IMR-90 (cell line): Measurements from ENCODE around the gene TM4SF20. TPM values are rescaled to one million over a fixed set of nuclear protein-coding genes. Genes with fewer than 3 reads are reported as not detected.

ENCODE experiments used
- ATAC-seq: fragments of 200-7000 bp; cut with Tn5 transposase; 2 replicates; pipeline ENCODE4 v1.9.1; 2020; ENCODE audit warnings: low read depth, mild to moderate bottlenecking, moderate library complexity
- BruUV-seq: library from RNA; stranded (reverse); fragments of 400-500 nt; replicated peaks from 2 replicates; lab custom pipeline; 2021; lab: Mats Ljungman, UMichigan
- CTCF ChIA-PET: fragments of 300-600 bp; formaldehyde crosslinking; extraction: SDS; loops from one replicate; lab custom pipeline; 2021; ENCODE audit warnings: antibody characterized with exemption; lab: Yijun Ruan, JAX
- POLR2A ChIA-PET: fragments of 300-600 bp; sonication (Branson Sonifier 250); formaldehyde crosslinking; loops from one replicate; lab custom pipeline; 2022; ENCODE audit warnings: antibody characterized with exemption; ENCODE audit not compliant: unreplicated experiment; lab: Charles Lee
- DNase-seq: peaks from one replicate; pipeline ENCODE4 v3.0.0; 2013
- H2AFZ ChIP-seq: replicated peaks from 2 replicates; pipeline ENCODE3; 2013; ENCODE audit warnings: low read length, mild to moderate bottlenecking; ENCODE audit not compliant: poor library complexity
- H2AK5ac ChIP-seq: 2 replicates; pipeline ENCODE4 v1.6.1; 2013; ENCODE audit warnings: low read depth, low read length, inconsistent platforms
- H2AK9ac ChIP-seq: replicated peaks from 2 replicates; pipeline ENCODE3; 2013; ENCODE audit warnings: mild to moderate bottlenecking, low read depth, low read length, moderate library complexity; ENCODE audit not compliant: poor library complexity
- H2BK120ac ChIP-seq: 2 replicates; pipeline ENCODE4 v1.6.1; 2013; ENCODE audit warnings: low read depth, low read length, inconsistent platforms
- H2BK15ac ChIP-seq: 3 replicates; pipeline ENCODE4 v1.6.1; 2013; ENCODE audit warnings: low read depth, low read length, inconsistent platforms
- H2BK20ac ChIP-seq: 2 replicates; pipeline ENCODE4 v1.6.1; 2013; ENCODE audit warnings: low read depth, mild to moderate bottlenecking, inconsistent platforms, low read length, moderate library complexity
- H2BK5ac ChIP-seq: 2 replicates; pipeline ENCODE4 v1.6.1; 2013; ENCODE audit warnings: mild to moderate bottlenecking, low read depth, low read length, inconsistent platforms; ENCODE audit not compliant: poor library complexity, severe bottlenecking
- H3K14ac ChIP-seq: replicated peaks from 2 replicates; pipeline ENCODE4 v1.6.1; 2013; ENCODE audit warnings: low read depth, low read length, inconsistent platforms
- H3K18ac ChIP-seq: 2 replicates; pipeline ENCODE4 v1.6.1; 2013; ENCODE audit warnings: low read depth, low read length, control low read depth
- H3K23ac ChIP-seq: 2 replicates; pipeline ENCODE4 v1.6.1; 2013; ENCODE audit warnings: low read depth, low read length, inconsistent platforms
- H3K27ac ChIP-seq: 2 replicates; pipeline ENCODE4 v1.5.1; 2013; ENCODE audit warnings: mild to moderate bottlenecking, control low read depth, low read length; ENCODE audit not compliant: insufficient read depth
- H3K27me3 ChIP-seq: 2 replicates; pipeline ENCODE4 v1.6.1; 2013; ENCODE audit warnings: low read length; ENCODE audit not compliant: control insufficient read depth, insufficient read depth
- H3K36me3 ChIP-seq: 2 replicates; pipeline ENCODE4 v1.6.1; 2013; ENCODE audit warnings: low read length, mixed read lengths; ENCODE audit not compliant: control insufficient read depth, insufficient read depth
- H3K4ac ChIP-seq: 2 replicates; pipeline ENCODE4 v1.6.1; 2013; ENCODE audit warnings: low read depth, low read length, inconsistent platforms
- H3K4me1 ChIP-seq: 2 replicates; pipeline ENCODE4 v1.6.1; 2013; ENCODE audit warnings: low read length, mixed read lengths; ENCODE audit not compliant: control insufficient read depth, insufficient read depth
- H3K4me2 ChIP-seq: 2 replicates; pipeline ENCODE4 v1.6.1; 2013; ENCODE audit warnings: low read depth, mild to moderate bottlenecking, control low read depth, low read length, moderate library complexity
- H3K4me3 ChIP-seq: 2 replicates; pipeline ENCODE4 v1.5.1; 2013; ENCODE audit warnings: low read depth, mild to moderate bottlenecking, control low read depth, low read length, moderate library complexity; ENCODE audit not compliant: insufficient read depth
- H3K56ac ChIP-seq: 2 replicates; pipeline ENCODE4 v1.6.1; 2013; ENCODE audit warnings: low read length, inconsistent platforms; ENCODE audit not compliant: insufficient read depth; ENCODE audit errors: extremely low read depth
- H3K79me1 ChIP-seq, 2 experiments: 2 replicates each; pipeline ENCODE4 v1.6.1; 2013; ENCODE audit warnings: low read length in 2 of 2, inconsistent platforms in 1 of 2, low read depth in 1 of 2
- H3K9ac ChIP-seq: 2 replicates; pipeline ENCODE4 v1.6.1; 2013; ENCODE audit warnings: low read depth, low read length, control low read depth
- H3K9me1 ChIP-seq: 2 replicates; pipeline ENCODE4 v1.6.1; 2013; ENCODE audit warnings: low read length, inconsistent platforms; ENCODE audit not compliant: insufficient read depth
- H3K9me3 ChIP-seq: 2 replicates; pipeline ENCODE4 v1.6.1; 2013; ENCODE audit warnings: low read length; ENCODE audit not compliant: control insufficient read depth, insufficient read depth
- H4K20me1 ChIP-seq: 2 replicates; pipeline ENCODE4 v1.6.1; 2013; ENCODE audit warnings: low read length, inconsistent platforms; ENCODE audit not compliant: insufficient read depth
- H4K5ac ChIP-seq: 2 replicates; pipeline ENCODE4 v1.6.1; 2013; ENCODE audit warnings: mild to moderate bottlenecking, low read depth, low read length, control low read depth
- H4K8ac ChIP-seq, 2 experiments: 2 replicates each; pipeline ENCODE4 v1.6.1; 2013; ENCODE audit warnings: low read depth in 2 of 2, low read length in 2 of 2, control low read depth in 1 of 2, inconsistent platforms in 1 of 2
- H4K91ac ChIP-seq: 2 replicates; pipeline ENCODE4 v1.6.1; 2013; ENCODE audit warnings: low read depth, low read length, inconsistent platforms; ENCODE audit not compliant: insufficient read depth
- BHLHE40 ChIP-seq: fragments of 150-350 bp; IDR thresholded peaks from 2 replicates; pipeline ENCODE4 v1.6.1; 2016; ENCODE audit warnings: mild to moderate bottlenecking, low read depth, low read length
- CEBPB ChIP-seq: IDR thresholded peaks from 2 replicates; pipeline ENCODE4 v1.6.1; 2012; ENCODE audit warnings: low read depth, low read length, improper control_type of control experiment
- CHD1 ChIP-seq: IDR thresholded peaks from 2 replicates; pipeline ENCODE4 v1.6.1; 2012; ENCODE audit warnings: low read depth, low read length, improper control_type of control experiment
- FOS ChIP-seq: fragments of 150-350 bp; IDR thresholded peaks from 2 replicates; pipeline ENCODE4 v1.6.1; 2016; ENCODE audit warnings: low read depth, low read length
- MAFK ChIP-seq: IDR thresholded peaks from 2 replicates; pipeline ENCODE4 v1.6.1; 2012; ENCODE audit warnings: low read depth, low read length, improper control_type of control experiment
- MAZ ChIP-seq: IDR thresholded peaks from 2 replicates; pipeline ENCODE4 v1.6.1; 2012; ENCODE audit warnings: low read depth, mild to moderate bottlenecking, low read length, improper control_type of control experiment, moderate library complexity, borderline replicate concordance
- NFE2L2 ChIP-seq: fragments of 150-350 bp; IDR thresholded peaks from 2 replicates; pipeline ENCODE4 v1.6.1; 2016; ENCODE audit warnings: low read depth, mild to moderate bottlenecking, low read length
- POLR2A ChIP-seq: IDR thresholded peaks from 2 replicates; pipeline ENCODE4 v1.6.1; 2012; ENCODE audit warnings: mild to moderate bottlenecking, low read depth, low read length
- RAD21 ChIP-seq: IDR thresholded peaks from 2 replicates; pipeline ENCODE4 v1.6.1; 2012; ENCODE audit warnings: low read length, improper control_type of control experiment
- RFX5 ChIP-seq: IDR thresholded peaks from 2 replicates; pipeline ENCODE4 v1.8.0; 2012; ENCODE audit warnings: low read depth, mild to moderate bottlenecking, low read length, moderate library complexity
- SMC3 ChIP-seq: fragments of 150-350 bp; IDR thresholded peaks from 2 replicates; pipeline ENCODE4 v1.6.1; 2016; ENCODE audit warnings: low read depth, mild to moderate bottlenecking, antibody characterized with exemption, low read length, moderate library complexity
- WGBS, 2 experiments: methylation state at CpG; one replicate each; pipeline versions ENCODE4 v1.1.5 to v1.1.7; 2013; ENCODE audit warnings: missing lambda C conversion rate in 2 of 2; ENCODE audit not compliant: insufficient read length in 1 of 2; ENCODE audit errors: extremely low coverage in 2 of 2; 5-methylcytosine and 5-hydroxymethylcytosine counted together
- dilution Hi-C: fragments of 300-500 bp; cut with HindIII; formaldehyde crosslinking; loops from one replicate; pipeline ENCODE4 v1.14.3; 2018; ENCODE audit warnings: low sequenced_read_pairs; ENCODE audit not compliant: unreplicated experiment
- in situ Hi-C: fragments of 300-500 bp; cut with MboI; formaldehyde crosslinking; loops from 3 replicates; pipeline ENCODE4 v1.14.3; 2019; ENCODE audit warnings: low sequenced_read_pairs, inconsistent platforms, mixed read lengths
- intact Hi-C: fragments of 100-400 bp; cut with micrococcal nuclease; formaldehyde crosslinking; loops from 2 replicates; pipeline ENCODE4 v1.10.0; 2022
- polyA plus RNA-seq, 3 experiments: library from polyadenylated mRNA; depleted of rRNA; stranded (reverse); fragments of >200 nt; gene quantifications; 2 replicates each; pipeline ENCODE4 v1.2.3, GENCODE V29; 2012; ENCODE audit warnings: low replicate concordance in 1 of 3
- total RNA-seq: library from RNA; depleted of rRNA; stranded (reverse); fragments of >200 nt; gene quantifications from 2 replicates; pipeline ENCODE4 v1.2.3, GENCODE V29; 2012
- TF ChIP-seq, protein P1 (sequence below): conservative IDR thresholded peaks from 2 replicates; pipeline ENCODE4 v1.5.1; 2012; ENCODE audit warnings: mild to moderate bottlenecking, low read depth, low read length, improper control_type of control experiment
- TF ChIP-seq, protein P2 (sequence below): fragments of 150-350 bp; IDR thresholded peaks from 2 replicates; pipeline ENCODE4 v1.6.1; 2017; ENCODE audit warnings: mild to moderate bottlenecking, antibody characterized with exemption, low read length, low read depth
- TF ChIP-seq, protein P3 (sequence below): fragments of 150-350 bp; IDR thresholded peaks from 2 replicates; pipeline ENCODE4 v1.6.1; 2016; ENCODE audit warnings: low read depth, mild to moderate bottlenecking, low read length, moderate library complexity, borderline replicate concordance

Gene TM4SF20
- total and polyA plus RNA-seq, 2 of the 4 experiments (the other 2 are of a cell fraction): under 0.01 to 0.03 TPM

DNA sequence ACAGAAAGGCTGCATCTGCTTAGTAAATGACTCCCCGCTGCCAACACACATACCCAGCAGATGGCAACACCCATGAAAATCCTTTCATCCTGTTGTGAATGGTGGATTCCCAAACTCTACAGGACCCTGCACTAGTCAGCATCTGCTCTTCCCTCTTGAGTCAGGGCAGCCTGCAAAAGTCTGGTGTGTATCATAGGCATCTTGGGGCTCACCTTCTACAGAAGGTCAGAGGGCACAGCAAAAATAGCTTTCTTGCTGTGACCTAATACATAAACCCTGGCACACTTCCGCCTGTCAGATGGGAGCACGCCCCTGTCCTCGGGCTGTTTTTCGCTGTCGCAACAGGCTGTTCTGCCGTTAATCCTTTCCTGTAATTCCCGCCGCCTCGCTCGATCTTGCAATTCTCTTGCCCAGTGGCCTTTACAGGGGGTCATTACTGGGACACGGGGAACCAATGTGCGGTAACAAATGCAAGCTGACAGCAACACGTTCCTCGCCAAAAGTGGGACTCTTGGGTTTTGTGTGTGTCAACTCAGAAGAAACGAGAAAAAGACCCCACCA, 28.6 kb upstream of the TM4SF20 start:
- peak overlapping the region; percentile 56; the same call in 1 of the 2 replicates for H4K5ac ChIP-seq
- H3K4ac ChIP-seq: peak overlapping the region; percentile 26; the same call in 1 of the 2 replicates
- H3K23ac ChIP-seq: no peak overlapping the region
- CTCF ChIA-PET: interaction anchor here (2.5 kb wide), 1 partner anchor 358 kb away, joined by 24 read pairs; no protein-coding TSS in a partner anchor
- H3K18ac ChIP-seq: peak overlapping the region; percentile 16; the same call in 1 of the 2 replicates
- H2BK15ac ChIP-seq: peak overlapping the region; percentile 5; the same call in 2 of the 3 replicates
- POLR2A ChIA-PET: no interaction called here
- H3K9me3 ChIP-seq: no peaks in the 10 kb centered on the region
- TF ChIP-seq BHLHE40 (no peak), CEBPB (no peak), POLR2A (no peak), CHD1 (no peak), SMC3 (no peak), RFX5 (no peak), MAZ (no peak), FOS (no peak), NFE2L2 (no peak), MAFK (no peak), RAD21 (no peak)
- TF ChIP-seq, protein P1, sequence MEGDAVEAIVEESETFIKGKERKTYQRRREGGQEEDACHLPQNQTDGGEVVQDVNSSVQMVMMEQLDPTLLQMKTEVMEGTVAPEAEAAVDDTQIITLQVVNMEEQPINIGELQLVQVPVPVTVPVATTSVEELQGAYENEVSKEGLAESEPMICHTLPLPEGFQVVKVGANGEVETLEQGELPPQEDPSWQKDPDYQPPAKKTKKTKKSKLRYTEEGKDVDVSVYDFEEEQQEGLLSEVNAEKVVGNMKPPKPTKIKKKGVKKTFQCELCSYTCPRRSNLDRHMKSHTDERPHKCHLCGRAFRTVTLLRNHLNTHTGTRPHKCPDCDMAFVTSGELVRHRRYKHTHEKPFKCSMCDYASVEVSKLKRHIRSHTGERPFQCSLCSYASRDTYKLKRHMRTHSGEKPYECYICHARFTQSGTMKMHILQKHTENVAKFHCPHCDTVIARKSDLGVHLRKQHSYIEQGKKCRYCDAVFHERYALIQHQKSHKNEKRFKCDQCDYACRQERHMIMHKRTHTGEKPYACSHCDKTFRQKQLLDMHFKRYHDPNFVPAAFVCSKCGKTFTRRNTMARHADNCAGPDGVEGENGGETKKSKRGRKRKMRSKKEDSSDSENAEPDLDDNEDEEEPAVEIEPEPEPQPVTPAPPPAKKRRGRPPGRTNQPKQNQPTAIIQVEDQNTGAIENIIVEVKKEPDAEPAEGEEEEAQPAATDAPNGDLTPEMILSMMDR: no peak
- TF ChIP-seq, protein P2, sequence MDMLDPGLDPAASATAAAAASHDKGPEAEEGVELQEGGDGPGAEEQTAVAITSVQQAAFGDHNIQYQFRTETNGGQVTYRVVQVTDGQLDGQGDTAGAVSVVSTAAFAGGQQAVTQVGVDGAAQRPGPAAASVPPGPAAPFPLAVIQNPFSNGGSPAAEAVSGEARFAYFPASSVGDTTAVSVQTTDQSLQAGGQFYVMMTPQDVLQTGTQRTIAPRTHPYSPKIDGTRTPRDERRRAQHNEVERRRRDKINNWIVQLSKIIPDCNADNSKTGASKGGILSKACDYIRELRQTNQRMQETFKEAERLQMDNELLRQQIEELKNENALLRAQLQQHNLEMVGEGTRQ: no peak
- TF ChIP-seq, protein P3, sequence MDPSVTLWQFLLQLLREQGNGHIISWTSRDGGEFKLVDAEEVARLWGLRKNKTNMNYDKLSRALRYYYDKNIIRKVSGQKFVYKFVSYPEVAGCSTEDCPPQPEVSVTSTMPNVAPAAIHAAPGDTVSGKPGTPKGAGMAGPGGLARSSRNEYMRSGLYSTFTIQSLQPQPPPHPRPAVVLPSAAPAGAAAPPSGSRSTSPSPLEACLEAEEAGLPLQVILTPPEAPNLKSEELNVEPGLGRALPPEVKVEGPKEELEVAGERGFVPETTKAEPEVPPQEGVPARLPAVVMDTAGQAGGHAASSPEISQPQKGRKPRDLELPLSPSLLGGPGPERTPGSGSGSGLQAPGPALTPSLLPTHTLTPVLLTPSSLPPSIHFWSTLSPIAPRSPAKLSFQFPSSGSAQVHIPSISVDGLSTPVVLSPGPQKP: no peak
- no peaks in the 10 kb centered on the region for H3K36me3 ChIP-seq
- no peak for ATAC-seq
- H2BK5ac ChIP-seq: peak overlapping the region; percentile 92
- H4K8ac ChIP-seq: peak overlapping the region; percentile 9 to 28; a peak in 2 of 4 replicates
- H2AK9ac ChIP-seq: no peak overlapping the region
- peak overlapping the region; percentile 21; the same call in 1 of the 2 replicates for H3K27ac ChIP-seq
- H2BK120ac ChIP-seq: peak overlapping the region; percentile 38; the same call in 1 of the 2 replicates
- no peak for DNase-seq
- WGBS, 2 experiments: 87% methylated on average over 11 of the region's 16 CpGs; no CpG with 5 or more reads in 1 of the 2 experiments
- in situ Hi-C loops (loop anchor here (5.0 to 10.0 kb wide), 2 partner anchors 360 to 467 kb away; partner anchors contain the start of gene DAW1), dilution Hi-C loops (no loop called here), intact Hi-C loops (loop anchor here (2.0 to 10.0 kb wide), 6 partner anchors 65 to 1247 kb away; partner anchors contain the start of gene AGFG1)
- no TSS peak for BruUV-seq
- H4K20me1 ChIP-seq: no peaks in the 10 kb centered on the region
- no peak overlapping the region for H3K4me2 ChIP-seq
- H2BK20ac ChIP-seq: peak overlapping the region; percentile 34
- no peaks in the 10 kb centered on the region for H3K9me1 ChIP-seq
- H3K9ac ChIP-seq: no peak overlapping the region
- H2AFZ ChIP-seq: peak overlapping the region; percentile 58
- H3K79me1 ChIP-seq: no peaks in the 10 kb centered on the region
- peak overlapping the region; percentile 47; the same call in 1 of the 2 replicates for H2AK5ac ChIP-seq
- H3K14ac ChIP-seq: no peak overlapping the region
- H3K4me3 ChIP-seq: no peak overlapping the region
- peaks cover 1% of the 10 kb centered on the region; the same call in 1 of the 2 replicates for H3K4me1 ChIP-seq
- H4K91ac ChIP-seq: peak overlapping the region; percentile 43
- no peak overlapping the region for H3K56ac ChIP-seq
- H3K27me3 ChIP-seq: no peaks in the 10 kb centered on the region
